WTC11 (cell line): ENCODE results near the gene PRKCQ. TPM values are rescaled to one million over a fixed set of nuclear protein-coding genes. Genes with fewer than 3 reads are reported as not detected.

Source experiments
- ATAC-seq: fragments of 200-7000 bp; cut with Tn5 transposase; 2 replicates; pipeline ENCODE4 v1.10.0; 2021; ENCODE audit warnings: mild to moderate bottlenecking, moderate library complexity
- CTCF ChIA-PET: fragments of 300-600 bp; sonication (Branson Sonifier 250); formaldehyde crosslinking; loops from one replicate; lab custom pipeline; 2021; ENCODE audit warnings: antibody characterized with exemption; lab: Charles Lee
- POLR2A ChIA-PET: fragments of 350-600 bp; sonication (Branson Sonifier 250); formaldehyde crosslinking; loops from one replicate; lab custom pipeline; 2021; ENCODE audit warnings: antibody characterized with exemption; lab: Charles Lee
- DNase-seq: peaks from one replicate; pipeline ENCODE4 v3.0.0; 2021; ENCODE audit warnings: low spot score
- H3K27ac Mint-ChIP-seq: 2 replicates; pipeline ENCODE4 v1.8.0; 2021; ENCODE audit warnings: mixed read lengths
- H3K27me3 Mint-ChIP-seq: 2 replicates; pipeline ENCODE4 v1.8.0; 2021; ENCODE audit warnings: low read depth, mild to moderate bottlenecking, moderate library complexity, mixed read lengths
- H3K36me3 Mint-ChIP-seq: 2 replicates; pipeline ENCODE4 v1.8.0; 2021; ENCODE audit warnings: mixed read lengths
- H3K4me1 Mint-ChIP-seq: 2 replicates; pipeline ENCODE4 v1.8.0; 2022; ENCODE audit warnings: mixed read lengths
- H3K4me3 Mint-ChIP-seq: 2 replicates; pipeline ENCODE4 v1.8.0; 2021; ENCODE audit warnings: mild to moderate bottlenecking, moderate library complexity, mixed read lengths
- H3K9me3 Mint-ChIP-seq: 2 replicates; pipeline ENCODE4 v1.8.0; 2021; ENCODE audit warnings: mixed read lengths
- CREB1 ChIP-seq: sonication (generic); formaldehyde crosslinking; IDR thresholded peaks from 2 replicates; pipeline ENCODE4 v1.8.0; 2023; ENCODE audit warnings: mild to moderate bottlenecking, missing genetic modification reagents
- ESRRA ChIP-seq: sonication (generic); formaldehyde crosslinking; IDR thresholded peaks from 2 replicates; pipeline ENCODE4 v1.8.1; 2022; ENCODE audit warnings: mild to moderate bottlenecking, missing genetic modification reagents, borderline replicate concordance
- FOXJ3 ChIP-seq: sonication (generic); formaldehyde crosslinking; IDR thresholded peaks from 2 replicates; pipeline ENCODE4 v1.9.0; 2021; ENCODE audit warnings: missing genetic modification reagents, mild to moderate bottlenecking, borderline replicate concordance
- GABPB1 ChIP-seq: sonication (generic); formaldehyde crosslinking; IDR thresholded peaks from 2 replicates; pipeline ENCODE4 v1.8.1; 2023; ENCODE audit warnings: mild to moderate bottlenecking, missing genetic modification reagents
- GRHL2 ChIP-seq: fragments of 250-450 bp; sonication (Bioruptor Pico); IDR thresholded peaks from 2 replicates; pipeline ENCODE4 v1.8.0; 2022; ENCODE audit warnings: mild to moderate bottlenecking, moderate library complexity; ENCODE audit not compliant: insufficient replicate concordance, severe bottlenecking
- HMGA2 ChIP-seq: fragments of 250-450 bp; sonication (Bioruptor Pico); IDR thresholded peaks from 2 replicates; pipeline ENCODE4 v1.4.0; 2021; ENCODE audit warnings: mild to moderate bottlenecking, moderate library complexity
- IRF1 ChIP-seq: sonication (generic); formaldehyde crosslinking; IDR thresholded peaks from 2 replicates; pipeline ENCODE4 v1.8.0; 2023; ENCODE audit warnings: missing genetic modification reagents
- KAT7 ChIP-seq: sonication (generic); formaldehyde crosslinking; IDR thresholded peaks from 2 replicates; pipeline ENCODE4 v1.8.1; 2023; ENCODE audit warnings: missing genetic modification reagents, mild to moderate bottlenecking, borderline replicate concordance
- MAX ChIP-seq: sonication (generic); formaldehyde crosslinking; IDR thresholded peaks from 2 replicates; pipeline ENCODE4 v1.8.0; 2022; ENCODE audit warnings: mild to moderate bottlenecking, missing genetic modification reagents
- MXD4 ChIP-seq: fragments of 250-450 bp; sonication (Bioruptor Pico); IDR thresholded peaks from 2 replicates; pipeline ENCODE4 v1.8.0; 2021; ENCODE audit warnings: mild to moderate bottlenecking, moderate library complexity, borderline replicate concordance
- OVOL2 ChIP-seq: fragments of 250-450 bp; sonication (Bioruptor Pico); IDR thresholded peaks from 2 replicates; pipeline ENCODE4 v1.9.0; 2021; ENCODE audit warnings: mild to moderate bottlenecking, borderline replicate concordance
- TEAD1 ChIP-seq: sonication (generic); formaldehyde crosslinking; IDR thresholded peaks from 2 replicates; pipeline ENCODE4 v1.8.0; 2022; ENCODE audit warnings: mild to moderate bottlenecking, missing genetic modification reagents
- USF1 ChIP-seq: sonication (generic); formaldehyde crosslinking; IDR thresholded peaks from 2 replicates; pipeline ENCODE4 v1.8.0; 2022; ENCODE audit warnings: mild to moderate bottlenecking, missing genetic modification reagents
- USF2 ChIP-seq: sonication (generic); formaldehyde crosslinking; IDR thresholded peaks from 2 replicates; pipeline ENCODE4 v1.8.1; 2023; ENCODE audit warnings: mild to moderate bottlenecking, missing genetic modification reagents, moderate library complexity
- ZMAT4 ChIP-seq: fragments of 250-450 bp; sonication (Bioruptor Pico); IDR thresholded peaks from 2 replicates; pipeline ENCODE4 v1.9.0; 2021; ENCODE audit warnings: mild to moderate bottlenecking
- ZNF138 ChIP-seq: sonication (generic); formaldehyde crosslinking; conservative IDR thresholded peaks from 2 replicates; pipeline ENCODE4 v1.8.1; 2022; ENCODE audit warnings: mild to moderate bottlenecking, moderate library complexity, missing genetic modification reagents
- ZNF396 ChIP-seq: fragments of 250-450 bp; sonication (Bioruptor Pico); IDR thresholded peaks from 2 replicates; pipeline ENCODE4 v1.8.0; 2021; ENCODE audit warnings: mild to moderate bottlenecking, moderate library complexity, borderline replicate concordance
- ZNF416 ChIP-seq: fragments of 250-450 bp; sonication (Bioruptor Pico); IDR thresholded peaks from 2 replicates; pipeline ENCODE4 v1.9.0; 2021; ENCODE audit warnings: mild to moderate bottlenecking, inconsistent platforms
- ZNF425 ChIP-seq: fragments of 250-450 bp; sonication (Bioruptor Pico); conservative IDR thresholded peaks from 2 replicates; pipeline ENCODE4 v1.9.0; 2021; ENCODE audit warnings: mild to moderate bottlenecking
- ZSCAN18 ChIP-seq: fragments of 250-450 bp; sonication (Bioruptor Pico); IDR thresholded peaks from 2 replicates; pipeline ENCODE4 v2.1.2; 2022; ENCODE audit warnings: mild to moderate bottlenecking, moderate library complexity
- total RNA-seq: library from RNA; stranded (reverse); gene quantifications from 3 replicates; pipeline ENCODE4 v1.2.3, GENCODE V29; 2021

Gene PRKCQ
- total RNA-seq, 1 experiment from 2014 or later, result 8.7 TPM

GRCh38 chr10:6565588-6565987, 14.5 kb downstream of the PRKCQ start:
- no peak for TF ChIP-seq ZNF138 (CRISPR knock-in tag)
- TF ChIP-seq GABPB1, result no peak
- TF ChIP-seq ZSCAN18 (CRISPR knock-in tag), result no peak
- TF ChIP-seq ZNF425 (CRISPR knock-in tag), result no peak
- TF ChIP-seq FOXJ3 (CRISPR knock-in tag), result no peak
- TF ChIP-seq HMGA2, result no peak
- TF ChIP-seq KAT7 (CRISPR knock-in tag), result no peak
- no peak for TF ChIP-seq CREB1 (CRISPR knock-in tag)
- no peak for TF ChIP-seq GRHL2 (CRISPR knock-in tag)
- Mint-ChIP-seq H3K27me3 (no peaks in the 10 kb centered on the region), H3K4me3 (no peak overlapping the region), H3K4me1 (peaks cover 12% of the 10 kb centered on the region), H3K27ac (no peak overlapping the region), H3K9me3 (no peaks in the 10 kb centered on the region), H3K36me3 (no peaks in the 10 kb centered on the region)
- POLR2A ChIA-PET, result no interaction called here
- CTCF ChIA-PET, result interaction anchor here (1.1 kb wide), 1 partner anchor 15 kb away, joined by 3 read pairs; the partner anchor contains the start of gene PRKCQ
- DNase-seq, result no peak
- ATAC-seq, result no peak

- no peak; the same call in 1 of the 2 replicates for ATAC-seq
- no peak overlapping the region for H3K4me3 Mint-ChIP-seq
- no peaks in the 10 kb centered on the region for H3K36me3 Mint-ChIP-seq
- TF ChIP-seq ZMAT4 (CRISPR knock-in tag) (no peak), USF2 (CRISPR knock-in tag) (no peak), MXD4 (CRISPR knock-in tag) (no peak), KAT7 (CRISPR knock-in tag) (no peak), ZNF396 (no peak), ZNF416 (CRISPR knock-in tag) (no peak), ESRRA (CRISPR knock-in tag) (no peak), IRF1 (no peak), TEAD1 (CRISPR knock-in tag) (no peak)
- peaks cover 21% of the 10 kb centered on the region for H3K4me1 Mint-ChIP-seq
- H3K27me3 Mint-ChIP-seq, result no peaks in the 10 kb centered on the region
- ChIA-PET POLR2A (no interaction called here), CTCF (interaction anchor here (0.7 to 1.3 kb wide), 2 partner anchors 83 to 355 kb away, joined by 3 read pairs; no protein-coding TSS in a partner anchor)
- DNase-seq, result no peak
- H3K9me3 Mint-ChIP-seq, result no peaks in the 10 kb centered on the region
- H3K27ac Mint-ChIP-seq, result no peak overlapping the region
Observed at GRCh38 chr10:6564367-6564766, 15.7 kb downstream of the PRKCQ start.

- no peak for ATAC-seq
- Mint-ChIP-seq H3K27ac (no peak overlapping the region; the same call in 1 of the 2 replicates), H3K36me3 (no peaks in the 10 kb centered on the region), H3K4me3 (no peak overlapping the region), H3K27me3 (no peaks in the 10 kb centered on the region), H3K4me1 (peaks cover 21% of the 10 kb centered on the region), H3K9me3 (no peaks in the 10 kb centered on the region)
- ChIA-PET CTCF (interaction anchor here (0.7 to 1.5 kb wide), 4 partner anchors 17 to 356 kb away, joined by 3 to 6 read pairs (median 4); partner anchors contain the start of gene PRKCQ), POLR2A (no interaction called here)
- DNase-seq, result no peak
- TF ChIP-seq USF1 (CRISPR knock-in tag) (no peak), OVOL2 (no peak), MAX (CRISPR knock-in tag) (no peak), ZMAT4 (CRISPR knock-in tag) (no peak)
Observed at GRCh38 chr10:6563731-6564130, 16.3 kb downstream of the PRKCQ start.
